Measurements from ENCODE around the gene PLD1.
"Not testable (repeated sequence)": the region's sequence is repeated elsewhere in the genome, so short reads cannot be mapped to it uniquely, and the experiment has no call there.

Gene PLD1

DNA sequence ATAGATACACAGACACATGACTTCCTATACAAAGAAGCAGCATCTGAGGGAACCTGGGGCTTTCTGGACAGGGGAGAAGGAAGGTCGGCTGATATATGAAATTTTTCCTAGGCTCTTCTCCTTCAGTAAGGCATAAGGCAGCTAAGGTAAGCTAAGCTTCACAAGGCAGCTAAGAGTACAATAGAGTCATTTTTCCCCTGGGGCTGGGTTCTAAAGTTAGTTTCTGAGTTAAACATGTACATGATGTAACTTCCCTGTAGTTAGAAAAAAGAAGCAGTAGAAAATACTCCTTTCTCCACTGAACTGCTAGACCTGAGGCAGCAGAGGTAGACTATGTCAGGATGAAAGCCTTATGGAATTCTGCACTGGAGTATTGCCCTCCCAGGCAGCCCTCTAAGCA is 109.6 kb downstream of the PLD1 start:
- no peak for DNase-seq (ENCODE audit: low read depth, low spot score)

- DNase-seq (ENCODE audit: low read depth, low spot score), result no peak
Observed at GRCh38 chr3:171700157-171700556, 110.1 kb downstream of the PLD1 start.

- DNase-seq (ENCODE audit: low read depth, low spot score), result no peak
Observed at GRCh38 chr3:171699601-171700000, 110.7 kb downstream of the PLD1 start.

DNA sequence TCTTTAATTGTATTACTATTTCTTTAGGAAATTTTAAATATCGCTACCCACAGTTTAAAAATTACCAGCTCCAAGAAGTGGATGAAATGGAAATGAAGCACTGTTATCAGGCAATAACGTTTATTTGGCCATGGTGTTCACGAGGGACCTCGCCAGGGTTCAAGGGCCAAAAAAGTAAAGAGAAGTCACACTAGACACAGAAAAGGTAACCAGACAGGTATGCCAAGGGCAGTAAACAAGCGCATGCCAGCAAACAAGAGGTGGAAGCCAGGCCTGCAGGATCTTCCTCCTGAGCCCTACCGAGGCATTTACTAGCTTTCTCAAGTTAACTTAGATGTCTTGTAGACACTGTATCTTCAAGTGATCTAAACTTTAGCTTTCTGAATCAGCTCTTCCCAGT is 113.5 kb downstream of the PLD1 start:
- no peak for DNase-seq (ENCODE audit: low read depth, low spot score)

- no peak for DNase-seq (ENCODE audit: low read depth, low spot score)
Observed at GRCh38 chr3:171695426-171695825, 114.9 kb downstream of the PLD1 start.

- DNase-seq (ENCODE audit: low read depth, low spot score), result no peak
Observed at GRCh38 chr3:171694888-171695287, 115.4 kb downstream of the PLD1 start.

DNA sequence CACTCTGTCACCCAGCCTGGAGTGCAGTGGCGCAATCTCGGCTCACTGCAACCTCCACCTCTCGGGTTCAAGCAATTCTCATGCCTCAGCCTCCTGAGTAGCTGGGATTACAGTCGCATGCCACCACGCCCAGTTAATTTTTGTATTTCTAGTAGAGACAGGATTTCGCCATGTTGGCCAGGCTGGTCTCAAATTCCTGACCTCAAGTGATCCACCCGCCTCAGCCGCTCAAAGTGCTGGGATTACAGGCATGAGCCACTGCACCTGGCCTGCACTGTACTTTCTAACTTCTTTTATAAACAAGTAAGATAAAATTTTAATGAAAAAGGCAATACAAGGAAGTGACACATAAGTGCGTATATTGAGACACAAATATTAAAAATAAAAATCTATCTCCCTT is 117.7 kb downstream of the PLD1 start:
- not testable (repeated sequence) for DNase-seq (ENCODE audit: low read depth, low spot score)

DNA sequence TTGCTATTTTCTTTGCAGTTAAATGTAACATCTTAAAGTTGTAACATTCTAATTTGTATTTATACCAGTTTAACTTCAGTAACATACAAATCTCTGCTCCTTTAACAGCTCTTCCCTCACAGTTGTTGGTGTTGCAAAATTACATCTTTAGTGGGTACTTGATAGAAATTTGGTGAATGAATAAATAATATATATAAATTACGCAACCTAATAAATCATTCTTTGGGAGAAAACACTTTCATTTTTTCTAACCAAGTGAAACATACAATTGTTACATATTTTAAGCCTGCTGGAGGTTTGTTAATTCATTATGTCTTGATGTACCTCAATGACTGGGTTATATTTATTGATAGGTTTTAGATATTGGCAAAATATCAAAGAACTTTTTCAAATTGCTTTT is 118.8 kb downstream of the PLD1 start:
- DNase-seq (ENCODE audit: low read depth, low spot score), result no peak

DNA sequence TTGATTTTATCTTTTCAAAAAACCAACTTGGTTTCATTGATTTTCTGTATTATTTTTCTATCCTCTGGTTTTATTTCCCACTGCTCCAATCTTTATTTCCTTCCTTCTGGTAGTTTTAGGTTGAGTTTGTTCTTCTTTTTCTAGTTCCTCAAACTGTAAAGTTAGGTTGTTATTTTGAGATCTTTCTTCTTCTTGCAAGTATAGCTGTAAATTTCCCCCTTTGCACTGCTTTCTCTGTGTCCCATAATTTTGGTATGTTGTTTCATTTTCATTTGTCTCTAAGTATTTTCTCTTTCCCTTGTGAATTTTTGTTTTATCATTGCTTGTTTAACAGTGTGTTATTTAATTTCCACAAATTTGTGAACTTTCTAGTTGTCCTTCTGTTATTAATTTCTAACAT is 120.0 kb downstream of the PLD1 start:
- no peak for DNase-seq (ENCODE audit: low read depth, low spot score)

DNA sequence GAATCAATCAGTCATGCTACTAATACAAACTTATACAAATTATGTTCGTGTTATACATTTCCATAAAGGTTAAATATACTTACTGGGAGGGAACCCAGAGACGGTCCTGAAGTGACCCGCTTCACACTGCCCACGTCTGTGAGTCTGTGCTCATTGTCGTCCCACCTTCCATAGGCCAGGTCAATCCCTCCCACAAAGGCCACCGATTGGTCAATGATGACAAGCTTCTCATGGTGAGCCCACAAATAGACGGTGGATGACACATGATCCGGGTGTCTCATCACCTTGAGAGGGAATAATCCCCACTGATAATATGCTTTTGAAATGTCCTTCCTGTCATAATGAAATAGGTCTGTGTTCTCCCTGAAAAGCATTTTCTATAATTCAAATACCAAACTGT is 121.7 kb downstream of the PLD1 start:
- no peak for DNase-seq (ENCODE audit: low read depth, low spot score)

DNA sequence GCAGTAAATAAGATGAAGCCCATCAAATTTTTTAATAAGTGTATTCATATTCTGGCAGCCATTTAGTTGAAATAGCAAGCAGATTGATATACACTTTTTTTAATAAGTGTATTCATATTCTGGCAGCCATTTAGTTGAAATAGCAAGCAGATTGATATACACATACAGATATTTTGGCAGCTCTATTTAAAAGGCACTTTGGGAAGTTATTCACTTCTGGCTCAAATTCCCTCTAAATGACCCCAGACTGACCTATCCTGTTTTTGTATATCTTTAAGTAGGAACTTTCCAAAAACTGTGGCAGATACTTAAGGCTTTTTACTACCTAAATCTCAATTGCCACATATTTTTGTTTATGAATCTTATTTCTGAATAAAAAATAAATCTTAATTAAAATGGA is 122.3 kb downstream of the PLD1 start:
- DNase-seq (ENCODE audit: low read depth, low spot score), result no peak

DNA sequence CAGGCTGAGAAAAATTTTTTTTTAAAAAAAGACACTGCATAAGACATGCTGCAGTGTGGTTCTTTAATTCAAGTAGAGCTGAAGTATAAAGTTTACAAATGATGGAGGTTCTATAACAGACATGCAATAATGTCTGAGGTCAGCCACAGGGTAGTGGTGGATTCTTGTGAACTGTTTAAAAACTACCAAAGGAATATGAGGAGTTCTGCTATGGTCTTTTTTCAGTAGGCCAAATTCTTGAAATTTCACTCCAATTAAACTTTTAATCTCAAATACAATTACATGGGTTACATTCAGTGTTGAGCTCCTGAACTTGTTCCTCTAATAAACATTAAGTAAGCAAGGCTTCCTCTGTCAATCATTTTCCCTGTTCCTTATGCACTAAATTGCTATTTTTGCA is 122.7 kb downstream of the PLD1 start:
- no peak for DNase-seq (ENCODE audit: low read depth, low spot score)

DNA sequence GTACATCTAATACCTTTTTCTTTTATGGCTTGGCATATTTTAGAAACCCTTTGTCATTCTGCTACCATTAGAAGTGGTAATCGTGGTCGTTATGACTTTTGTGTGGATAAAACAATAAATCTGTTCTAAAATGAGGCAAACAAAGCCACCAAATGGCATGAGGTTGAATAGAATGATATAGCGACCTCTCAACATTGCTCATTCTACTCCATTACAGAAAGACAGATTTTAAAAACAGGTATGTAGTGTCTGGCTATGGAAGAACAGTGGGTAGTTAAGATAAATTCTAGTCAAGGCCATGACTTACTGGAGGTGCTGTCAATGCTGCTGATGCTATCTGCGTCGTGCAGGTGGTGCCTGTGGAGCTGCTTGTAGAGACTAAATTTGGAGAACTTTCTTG is 123.2 kb downstream of the PLD1 start:
- DNase-seq (ENCODE audit: low read depth, low spot score), result no peak

- no peak for DNase-seq (ENCODE audit: low read depth, low spot score)
Observed at GRCh38 chr3:171685116-171685895, 125.0 kb downstream of the PLD1 start.

- no peak for DNase-seq (ENCODE audit: low read depth, low spot score)
Observed at GRCh38 chr3:171684221-171684620, 126.1 kb downstream of the PLD1 start.

DNA sequence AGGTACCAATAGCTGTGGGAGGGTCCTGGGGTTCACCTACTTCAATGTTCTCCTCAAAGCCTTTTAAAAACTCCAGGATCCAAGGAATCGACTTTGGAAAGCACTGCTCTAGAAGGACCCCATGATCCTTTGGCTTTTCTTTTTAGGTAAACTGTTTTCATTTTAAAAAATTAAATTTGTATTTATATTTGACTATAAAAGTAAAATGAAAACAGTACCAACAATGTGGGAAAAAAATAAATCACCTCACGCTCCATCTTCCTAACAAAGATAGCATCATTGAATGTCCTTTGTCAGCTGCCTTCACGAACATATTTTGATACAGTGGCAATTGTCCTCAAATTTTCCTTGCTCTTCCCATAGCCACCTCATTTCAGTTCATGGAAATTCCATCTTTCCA is 127.5 kb downstream of the PLD1 start:
- no peak for DNase-seq (ENCODE audit: low read depth, low spot score)

- no peak for DNase-seq (ENCODE audit: low read depth, low spot score)
Observed at GRCh38 chr3:171680726-171681411, 129.4 kb downstream of the PLD1 start.

DNA sequence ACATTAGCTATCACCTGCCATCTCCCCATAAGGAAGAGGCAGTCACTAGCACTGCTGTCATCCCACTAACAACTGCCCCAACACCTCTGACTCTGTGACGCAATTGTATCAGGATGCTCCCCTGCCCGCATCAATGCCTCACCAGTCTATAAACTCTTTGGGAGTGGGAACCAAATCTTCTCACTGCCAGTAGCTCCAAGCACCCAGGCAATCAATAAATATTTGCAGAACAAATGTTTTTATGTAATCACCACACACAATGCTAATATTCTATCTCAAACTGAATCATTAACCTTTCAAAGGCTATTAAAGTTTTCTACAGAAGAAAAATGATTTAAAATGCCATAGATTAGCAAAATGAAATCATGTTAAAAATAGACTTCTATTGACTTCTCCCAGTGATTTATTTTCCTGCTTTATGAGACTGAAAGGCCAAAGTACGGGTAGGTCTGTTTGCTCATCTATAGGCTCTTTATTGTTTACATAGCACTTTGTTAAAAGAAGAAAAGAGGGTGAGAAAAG is 131.3 kb downstream of the PLD1 start:
- DNase-seq (ENCODE audit: low read depth, low spot score), result no peak

DNA sequence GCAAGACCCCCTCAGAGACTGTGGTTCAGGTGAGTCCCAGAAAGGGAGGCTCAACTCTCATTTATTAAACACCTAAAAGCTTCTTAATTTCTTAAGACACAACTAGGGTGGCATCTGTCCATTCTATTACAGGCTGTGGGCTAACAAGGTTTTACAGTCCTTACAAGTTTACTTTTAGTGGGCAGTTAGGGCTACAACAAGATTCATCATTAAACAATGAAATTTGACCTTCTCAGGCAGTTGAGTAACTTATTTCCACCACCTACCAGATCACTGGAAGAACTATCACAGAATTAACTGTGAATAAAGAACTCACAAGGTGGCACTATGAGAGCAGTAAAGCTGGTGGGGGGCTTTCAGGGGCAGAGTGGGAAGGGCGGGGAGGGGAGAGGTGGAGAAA is 132.6 kb downstream of the PLD1 start:
- no peak for DNase-seq (ENCODE audit: low read depth, low spot score)

GRCh38 chr3:171676601-171677175 is 133.6 kb downstream of the PLD1 start:
- no peak for DNase-seq (ENCODE audit: low read depth, low spot score)

- no peak for DNase-seq (ENCODE audit: low read depth, low spot score)
Observed at GRCh38 chr3:171673951-171674350, 136.3 kb downstream of the PLD1 start.

DNA sequence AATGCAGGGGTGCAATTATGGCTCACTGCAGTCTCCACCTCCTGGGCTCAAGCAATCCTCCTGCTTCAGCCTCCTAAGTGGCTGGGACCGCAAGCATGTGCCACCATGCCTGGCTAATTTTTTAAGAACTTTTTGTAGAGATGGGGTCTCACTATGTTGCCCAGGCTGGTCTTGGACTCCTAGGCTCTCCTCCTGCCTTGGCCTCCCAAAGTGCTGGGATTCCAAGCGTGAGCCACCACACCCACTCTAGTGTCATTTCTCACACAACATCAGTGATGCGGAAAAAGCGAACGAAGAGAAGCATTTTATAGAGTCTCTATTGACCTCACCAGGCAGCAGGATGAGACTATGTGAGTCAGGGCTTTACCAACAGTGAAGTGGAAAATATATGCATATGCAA is 137.7 kb downstream of the PLD1 start:
- no peak for DNase-seq (ENCODE audit: low read depth, low spot score)

DNA sequence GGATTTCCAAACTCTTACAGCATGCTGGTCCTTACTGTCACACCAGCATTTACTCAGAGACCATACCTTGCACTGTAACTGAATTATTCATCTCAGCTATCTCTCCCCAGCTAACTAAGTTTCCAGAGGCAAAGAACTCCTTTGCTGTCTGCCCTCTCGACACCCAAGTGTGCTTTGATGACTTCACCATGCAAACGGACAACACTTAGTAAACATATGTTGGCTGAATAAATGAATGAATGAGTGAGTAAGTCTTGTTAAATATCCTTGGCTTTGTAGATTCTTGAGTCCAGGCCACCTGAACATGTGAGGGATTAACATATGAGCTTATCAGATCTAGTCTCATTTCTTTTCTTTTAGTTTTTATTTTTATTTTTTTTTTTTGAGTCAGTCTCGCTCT is 138.2 kb downstream of the PLD1 start:
- DNase-seq (ENCODE audit: low read depth, low spot score), result no peak

Measured in brain pericyte (primary cell).